Lower leg skin (tissue), 4 donors: Measurements from ENCODE around the gene TMCO4. TPM values are rescaled to one million over a fixed set of nuclear protein-coding genes. Genes with fewer than 3 reads are reported as not detected.

Experiments used
- DNase-seq, 2 donors: peaks; one replicate each; pipeline ENCODE4 v3.0.0-alpha.2; 2019; ENCODE audit warnings: low spot score in 2 of 2
- H3K4me3 ChIP-seq: fragments of 200-600 bp; sonication (generic); 2 replicates; pipeline ENCODE4 v1.5.1; 2017; ENCODE audit warnings: mild to moderate bottlenecking, low read depth; ENCODE audit not compliant: poor library complexity, severe bottlenecking
- CTCF ChIP-seq, 3 donors: fragments of 450-650 bp; IDR thresholded peaks; one replicate each; pipeline ENCODE4 v1.5.1; 2016; ENCODE audit warnings: antibody characterized with exemption in 3 of 3, mild to moderate bottlenecking in 3 of 3, moderate library complexity in 2 of 3
- POLR2A ChIP-seq, 2 donors: fragments of 450-650 bp; IDR thresholded peaks; one replicate each; pipeline ENCODE4 v1.6.1; 2016 to 2017; ENCODE audit warnings: antibody characterized with exemption in 2 of 2, mild to moderate bottlenecking in 1 of 2, moderate library complexity in 1 of 2
- WGBS, 2 donors: methylation state at CpG; one replicate each; pipeline ENCODE4 v1.1.5; 2018; 5-methylcytosine and 5-hydroxymethylcytosine counted together
- intact Hi-C: fragments of 100-400 bp; cut with DNase I; formaldehyde crosslinking; loops from one replicate; pipeline ENCODE4 v1.15.0; 2023; ENCODE audit warnings: low total_unique reads
- total RNA-seq, 4 donors: library from RNA; depleted of rRNA; stranded (reverse); fragments of >200 nt; gene quantifications; one replicate each; pipeline ENCODE4 v1.1.0, GENCODE V29; 2016

Gene TMCO4
- total RNA-seq, 4 donors from 2014 or later: 10.6 to 26.7 (median 18.7) TPM

GRCh38 chr1:19665496-19666465, 133.9 kb downstream of the TMCO4 start:
- H3K4me3 ChIP-seq: no peak overlapping the region
- TF ChIP-seq POLR2A (IDR thresholded peaks at IDR 0.05) (no peak), CTCF (IDR thresholded peaks at IDR 0.05) (no peak)
- intact Hi-C loops: no loop called here
- no peak for DNase-seq
- WGBS, 2 donors: 19 to 24% methylated on average over 23 to 55 of the region's 84 CpGs

GRCh38 chr1:19665186-19665495, 134.6 kb downstream of the TMCO4 start:
- no peak for TF ChIP-seq CTCF (IDR thresholded peaks at IDR 0.05)
- TF ChIP-seq POLR2A (IDR thresholded peaks at IDR 0.05): no peak
- H3K4me3 ChIP-seq: no peak overlapping the region
- 0 to 1% methylated on average over 16 to 19 of the region's 23 CpGs for WGBS, 2 donors
- intact Hi-C loops: no loop called here
- DNase-seq: no peak

GRCh38 chr1:19664453-19665185, 135.1 kb downstream of the TMCO4 start, which contains the start of gene HTR6:
Gene HTR6 (plus strand): TSS chr1:19664875. CDS start chr1:19665754, 879 bp downstream.
- WGBS, 2 donors: 10 to 26% methylated on average over 5 to 16 of the region's 80 CpGs
- DNase-seq: no peak
- TF ChIP-seq CTCF (IDR thresholded peaks at IDR 0.05): no peak
- no peak for TF ChIP-seq POLR2A (IDR thresholded peaks at IDR 0.05)
- no peak within 1 kb of the TSS for H3K4me3 ChIP-seq
- intact Hi-C loops: no loop called here

GRCh38 chr1:19662313-19662712, 137.4 kb downstream of the TMCO4 start:
- intact Hi-C loops: no loop called here
- TF ChIP-seq CTCF (IDR thresholded peaks at IDR 0.05) (no peak), POLR2A (IDR thresholded peaks at IDR 0.05) (no peak)
- DNase-seq: no peak
- 46 to 58% methylated on average over 3 of the region's 3 CpGs for WGBS, 2 donors
- H3K4me3 ChIP-seq: no peak overlapping the region

- no peak for DNase-seq
- TF ChIP-seq POLR2A (IDR thresholded peaks at IDR 0.05): no peak
- no peak for TF ChIP-seq CTCF (IDR thresholded peaks at IDR 0.05)
- intact Hi-C loops: no loop called here
- 10 to 13% methylated on average over 9 of the region's 9 CpGs for WGBS, 2 donors
- H3K4me3 ChIP-seq: no peak overlapping the region
Observed at GRCh38 chr1:19661721-19662228, 137.9 kb downstream of the TMCO4 start.
